HEK293T (cell line): Measurements from ENCODE around the gene ARHGEF18.

Experiments
- BHLHE40 ChIP-seq: fragments of 450-650 bp; IDR thresholded peaks from 2 replicates; pipeline ENCODE4 v1.6.1; 2016; ENCODE audit warnings: mild to moderate bottlenecking, moderate library complexity, borderline replicate concordance
- ELF4 ChIP-seq: fragments of 450-650 bp; IDR thresholded peaks from 2 replicates; pipeline ENCODE4 v1.6.1; 2017; ENCODE audit warnings: antibody characterized with exemption
- FOXA1 ChIP-seq: fragments of 450-650 bp; IDR thresholded peaks from 2 replicates; pipeline ENCODE4 v1.6.1; 2016; ENCODE audit warnings: mild to moderate bottlenecking
- FOXM1 ChIP-seq: fragments of 450-650 bp; IDR thresholded peaks from 2 replicates; pipeline ENCODE4 v1.6.1; 2017; ENCODE audit warnings: mild to moderate bottlenecking, borderline replicate concordance
- L3MBTL2 ChIP-seq: fragments of 450-650 bp; conservative IDR thresholded peaks from 2 replicates; pipeline ENCODE4 v1.6.1; 2016; ENCODE audit warnings: mild to moderate bottlenecking
- SP1 ChIP-seq: fragments of 450-650 bp; IDR thresholded peaks from 2 replicates; pipeline ENCODE4 v1.6.1; 2017
- TARDBP ChIP-seq: fragments of 450-650 bp; IDR thresholded peaks from 2 replicates; pipeline ENCODE4 v1.6.1; 2016

- no peak for TF ChIP-seq SP1
- TF ChIP-seq FOXM1: no peak
- TF ChIP-seq BHLHE40: no peak
- no peak for TF ChIP-seq L3MBTL2
- no peak for TF ChIP-seq ELF4
- TF ChIP-seq TARDBP: no peak
- no peak for TF ChIP-seq FOXA1
These were observed 11.2 kb upstream of the ARHGEF18 start for GRCh38 chr19:7337380-7338194.
